HUES6 (cell line): Measurements from ENCODE around the gene ZNF493.

ENCODE experiments used
- H3K27ac ChIP-seq: 2 replicates; pipeline ENCODE4 v1.7.0; 2013; ENCODE audit warnings: low read depth, mild to moderate bottlenecking, low read length, inconsistent platforms
- H3K27me3 ChIP-seq: 2 replicates; pipeline ENCODE4 v1.6.1; 2013; ENCODE audit warnings: low read length; ENCODE audit not compliant: control insufficient read depth, insufficient read depth
- H3K36me3 ChIP-seq: 2 replicates; pipeline ENCODE4 v1.6.1; 2013; ENCODE audit warnings: low read length; ENCODE audit not compliant: control insufficient read depth, insufficient read depth
- H3K4me1 ChIP-seq: 2 replicates; pipeline ENCODE4 v1.6.1; 2013; ENCODE audit warnings: low read length; ENCODE audit not compliant: control insufficient read depth, insufficient read depth
- H3K4me3 ChIP-seq: 2 replicates; pipeline ENCODE4 v1.5.1; 2013; ENCODE audit warnings: low read depth, low read length
- H3K9ac ChIP-seq: one replicate; pipeline ENCODE4 v1.6.1; 2013; ENCODE audit warnings: mild to moderate bottlenecking, low read length
- H3K9me3 ChIP-seq: 2 replicates; pipeline ENCODE4 v1.6.1; 2013; ENCODE audit warnings: low read depth, low read length; ENCODE audit not compliant: control insufficient read depth, insufficient read depth

ZNF493 gene

DNA sequence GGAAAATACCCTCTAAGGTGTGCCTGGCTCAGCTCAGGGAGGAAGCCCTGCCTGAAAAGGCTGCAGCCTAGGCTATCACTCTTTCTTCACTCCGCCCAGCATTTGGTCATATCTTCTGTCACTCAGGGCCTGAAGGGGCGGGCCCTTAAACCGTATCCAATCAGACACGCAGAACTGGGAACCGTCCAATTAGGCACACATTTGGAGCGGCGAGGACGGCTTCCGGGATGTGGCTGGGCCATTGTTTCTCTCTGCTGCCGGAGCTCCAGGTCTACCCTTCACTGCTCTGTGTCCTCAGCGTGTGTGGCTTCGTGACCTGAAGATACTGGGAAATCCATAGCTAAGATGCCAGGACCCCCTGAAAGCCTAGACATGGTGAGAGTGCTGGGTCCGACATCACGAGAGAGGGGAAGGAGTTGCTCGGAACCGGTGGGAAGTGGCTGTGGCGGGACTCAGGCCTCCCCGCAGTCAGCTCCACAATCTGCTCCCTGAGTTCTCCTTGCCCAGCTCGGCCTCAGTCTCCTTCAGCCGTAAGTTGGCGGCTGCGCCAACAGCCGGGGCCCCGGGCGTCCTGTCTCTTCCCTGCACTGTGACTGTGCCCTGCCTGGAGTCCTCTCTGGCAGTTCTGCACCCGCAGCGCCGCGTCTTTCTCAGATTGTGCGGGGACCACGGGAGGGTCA is at the start of gene ZNF493:
Gene ZNF493, plus strand, starts transcription at position 241 of the 680 bp plus-strand sequence. Its CDS starts 105 bp downstream, at position 346.
- Histone ChIP-seq H3K4me1 (no peaks in the 10 kb centered on the region), H3K9ac (peak within 1 kb of the TSS; percentile 85), H3K27me3 (no peaks in the 10 kb centered on the region), H3K27ac (no peak within 1 kb of the TSS), H3K4me3 (peak within 1 kb of the TSS; percentile 82), H3K36me3 (no peaks in the 10 kb centered on the region; the same call in 1 of the 2 replicates), H3K9me3 (peaks cover 25% of the 10 kb centered on the region; the same call in 1 of the 2 replicates)

DNA sequence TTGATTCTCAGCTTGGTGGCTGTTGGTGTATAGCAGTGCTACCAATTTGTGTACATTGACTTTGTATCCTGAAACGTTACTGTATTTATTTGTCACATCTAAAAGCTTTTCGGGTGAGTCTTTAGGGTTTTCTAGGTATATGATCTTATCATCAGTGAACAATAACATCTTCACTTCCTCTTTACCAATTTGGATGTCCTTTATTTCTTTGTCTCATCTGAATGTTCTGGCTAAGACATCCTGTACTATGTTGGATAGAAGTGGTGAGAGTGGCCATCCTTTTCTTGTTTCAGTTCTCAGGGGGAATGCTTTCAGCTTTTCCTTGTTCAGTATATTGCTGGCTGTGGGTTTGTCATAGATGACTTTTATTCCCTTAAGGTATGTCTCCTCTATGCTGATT is 44.1 kb upstream of the ZNF493 start:
- no peaks in the 10 kb centered on the region for H3K4me1 ChIP-seq
- peaks cover 12% of the 10 kb centered on the region; the same call in 1 of the 2 replicates for H3K9me3 ChIP-seq
- H3K27ac ChIP-seq = no peak overlapping the region
- H3K9ac ChIP-seq = no peak overlapping the region
- H3K36me3 ChIP-seq = no peaks in the 10 kb centered on the region
- H3K4me3 ChIP-seq = no peak overlapping the region
- H3K27me3 ChIP-seq = no peaks in the 10 kb centered on the region

DNA sequence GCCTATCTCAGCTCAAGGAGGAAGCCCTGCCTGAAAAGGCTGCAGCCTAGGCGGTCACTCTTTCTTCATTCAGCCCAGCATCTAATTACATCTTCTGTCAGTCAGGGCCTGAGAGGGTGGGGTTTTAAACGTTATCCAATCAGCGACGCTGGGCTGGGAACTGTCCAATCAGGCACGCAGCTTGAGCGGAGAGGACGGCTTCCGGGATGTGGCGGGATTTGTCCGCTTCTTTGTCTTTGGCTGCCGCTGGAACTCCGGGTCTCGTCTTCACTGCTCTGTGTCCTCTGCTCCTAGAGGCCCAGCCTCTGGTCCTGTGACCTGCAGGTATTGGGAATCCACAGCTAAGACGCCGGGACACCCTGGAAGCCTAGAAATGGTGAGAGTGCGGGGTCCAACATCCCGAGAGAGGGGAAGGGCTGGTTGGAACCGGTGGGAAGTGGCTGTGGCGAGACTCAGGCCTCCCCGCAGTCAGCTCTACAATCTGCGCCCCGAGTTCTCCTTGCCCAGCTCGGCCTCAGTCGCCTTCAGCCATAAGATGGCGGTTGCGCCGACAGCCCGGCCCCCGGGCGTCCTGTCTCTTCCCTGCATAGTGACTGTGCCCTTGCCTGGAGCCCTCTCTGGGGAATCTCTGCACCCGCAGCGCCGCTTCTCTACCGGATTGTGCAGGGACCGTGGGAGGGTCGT is 38.0 kb upstream of the ZNF493 start, which contains the start of gene ZNF738:
Gene ZNF738, plus strand, starts transcription at position 233 of the 684 bp plus-strand sequence. Its CDS starts 141 bp downstream, at position 374.
- peaks cover 8% of the 10 kb centered on the region; the same call in 1 of the 2 replicates for H3K9me3 ChIP-seq
- H3K27ac ChIP-seq = peak within 1 kb of the TSS; percentile 88
- H3K9ac ChIP-seq = peak within 1 kb of the TSS; percentile 99

DNA sequence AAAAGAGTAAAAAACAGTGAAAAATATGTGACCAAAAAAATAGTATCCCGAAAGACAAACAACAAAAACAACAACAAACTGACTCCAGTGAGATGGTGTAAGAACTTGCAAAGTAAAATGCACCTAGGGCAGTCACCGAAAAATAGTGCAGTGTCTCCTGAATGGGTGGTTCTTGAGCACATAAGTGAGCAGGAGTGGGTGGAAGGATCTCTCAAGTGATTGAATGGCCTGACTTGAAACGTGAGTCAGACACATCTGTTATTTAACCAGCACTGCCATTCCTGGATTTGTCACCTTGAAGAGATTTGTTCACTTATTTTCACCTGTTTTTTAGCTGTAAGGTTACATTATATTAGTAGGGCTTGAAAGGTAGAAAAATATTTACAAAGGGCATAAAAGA is 34.6 kb upstream of the ZNF493 start:
- no peak overlapping the region for H3K9ac ChIP-seq
- H3K4me1 ChIP-seq = no peaks in the 10 kb centered on the region
- H3K9me3 ChIP-seq = peaks cover 11% of the 10 kb centered on the region; the same call in 1 of the 2 replicates
- no peak overlapping the region for H3K4me3 ChIP-seq
- H3K27me3 ChIP-seq = no peaks in the 10 kb centered on the region
- no peak overlapping the region for H3K27ac ChIP-seq
- peaks cover 66% of the 10 kb centered on the region for H3K36me3 ChIP-seq

More for the DNA sequence above, 38.0 kb upstream of the ZNF493 start, which contains the start of gene ZNF738:
- no peaks in the 10 kb centered on the region for H3K27me3 ChIP-seq
- H3K4me1 ChIP-seq = no peaks in the 10 kb centered on the region
- peak within 1 kb of the TSS; percentile 94 for H3K4me3 ChIP-seq
- H3K36me3 ChIP-seq = peaks cover 34% of the 10 kb centered on the region

DNA sequence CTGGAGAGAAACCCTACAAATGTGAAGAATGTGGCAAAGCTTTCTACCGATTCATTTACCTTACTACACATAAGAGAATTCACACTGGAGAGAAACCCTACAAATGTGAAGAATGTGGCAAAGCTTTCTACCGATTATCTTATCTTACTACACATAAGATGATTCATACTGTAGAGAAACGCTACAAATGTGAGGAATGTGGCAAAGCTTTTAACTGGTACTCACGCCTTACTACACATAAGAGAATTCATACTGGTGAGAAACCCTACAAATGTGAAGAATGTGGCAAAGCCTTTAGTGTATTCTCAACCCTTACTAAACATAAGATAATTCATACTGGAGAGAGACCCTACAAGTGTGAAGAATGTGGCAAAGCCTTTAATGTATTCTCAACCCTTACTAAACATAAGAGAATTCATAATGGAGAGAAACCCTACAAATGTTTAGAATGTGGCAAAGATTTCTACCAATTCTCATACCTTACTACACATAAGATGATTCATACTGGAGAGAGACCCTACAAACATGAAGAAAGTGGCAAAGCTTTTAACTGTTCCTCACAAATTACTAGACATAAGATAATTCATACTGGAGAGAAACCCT is 12.9 kb upstream of the ZNF493 start:
- Histone ChIP-seq H3K27ac (no peak overlapping the region), H3K9me3 (peaks cover 73% of the 10 kb centered on the region), H3K4me3 (no peak overlapping the region), H3K27me3 (no peaks in the 10 kb centered on the region), H3K4me1 (no peaks in the 10 kb centered on the region), H3K9ac (no peak overlapping the region), H3K36me3 (peaks cover 41% of the 10 kb centered on the region)

DNA sequence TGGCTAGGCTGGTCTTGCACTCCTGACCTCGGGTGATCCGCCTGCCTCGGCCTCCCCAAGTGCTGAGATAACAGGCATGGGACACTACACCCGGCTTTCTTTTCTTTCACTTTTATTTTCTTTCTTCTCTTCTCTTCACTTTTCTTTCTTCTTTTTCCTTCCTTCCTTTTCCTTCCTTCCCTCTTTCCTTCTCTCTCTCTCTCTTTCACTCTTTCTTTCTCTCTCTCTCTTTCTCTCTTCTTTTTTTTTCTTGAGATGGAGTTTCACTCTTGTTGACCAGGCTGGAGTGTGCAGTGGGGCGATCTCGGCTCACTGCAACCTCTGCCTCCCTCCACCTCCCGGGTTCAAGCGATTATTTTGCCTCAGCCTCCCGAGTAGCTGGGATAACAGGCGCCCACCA is 812 bp upstream of the ZNF493 start:
- H3K27me3 ChIP-seq = no peaks in the 10 kb centered on the region
- no peak overlapping the region for H3K9ac ChIP-seq
- H3K9me3 ChIP-seq = peaks cover 24% of the 10 kb centered on the region; the same call in 1 of the 2 replicates
- no peaks in the 10 kb centered on the region; the same call in 1 of the 2 replicates for H3K36me3 ChIP-seq
- no peak overlapping the region for H3K4me3 ChIP-seq
- H3K27ac ChIP-seq = no peak overlapping the region
- no peaks in the 10 kb centered on the region for H3K4me1 ChIP-seq

DNA sequence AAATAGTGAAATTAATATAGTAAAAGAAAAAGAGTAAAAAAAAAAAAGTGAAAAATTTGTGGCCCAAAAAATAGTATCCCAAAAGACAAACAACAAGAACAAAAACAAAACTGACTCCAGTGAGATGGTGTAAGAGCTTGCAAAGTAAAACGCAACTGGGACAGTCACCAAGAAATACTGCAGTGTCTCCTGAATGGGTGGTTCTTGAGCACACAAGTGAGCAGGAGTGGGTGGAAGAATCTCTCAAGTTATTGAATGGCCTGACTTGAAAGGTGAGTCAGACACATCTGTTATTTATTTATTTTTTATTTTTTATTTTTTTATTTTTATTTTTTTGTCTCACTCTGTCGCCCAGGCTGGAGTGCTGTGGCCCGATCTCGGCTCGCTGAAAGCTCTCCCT is 1.9 kb downstream of the ZNF493 start:
- Histone ChIP-seq H3K9ac (no peak overlapping the region), H3K4me3 (no peak overlapping the region), H3K36me3 (peaks cover 3% of the 10 kb centered on the region; the same call in 1 of the 2 replicates)

DNA sequence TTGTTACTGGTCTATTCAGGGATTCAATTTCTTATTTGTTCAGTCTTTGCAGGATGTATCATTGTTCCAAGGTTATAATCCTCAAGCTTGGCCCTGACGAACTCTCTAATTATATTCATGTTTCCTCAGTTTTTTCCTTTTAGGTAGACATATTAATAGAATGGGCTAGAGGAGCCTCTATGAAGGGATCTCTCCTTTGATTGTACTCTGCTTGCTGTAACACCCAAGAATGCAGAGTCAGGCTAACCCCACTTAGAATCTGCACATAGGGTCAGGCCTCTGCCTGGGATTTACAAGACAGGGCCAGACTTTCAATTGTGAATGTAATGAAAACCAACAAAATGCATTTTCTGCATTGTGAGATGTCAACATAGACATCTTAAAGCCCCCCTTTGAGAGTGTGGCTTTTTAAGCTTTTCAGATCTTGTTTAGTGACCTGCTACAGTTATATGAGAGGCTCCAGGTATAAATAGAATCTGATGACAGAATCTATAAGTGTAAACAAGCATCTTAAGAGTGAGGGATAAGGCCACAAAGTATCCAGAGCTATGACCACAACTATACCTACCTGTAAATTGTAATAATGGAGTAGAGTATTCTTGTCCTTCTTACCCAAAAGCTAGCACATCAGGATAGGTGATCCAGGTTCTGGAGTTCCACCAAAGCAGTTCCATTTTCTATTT is 5.5 kb downstream of the ZNF493 start:
- H3K9ac ChIP-seq = no peak overlapping the region
- no peak overlapping the region for H3K27ac ChIP-seq
- H3K27me3 ChIP-seq = no peaks in the 10 kb centered on the region
- H3K36me3 ChIP-seq = peaks cover 7% of the 10 kb centered on the region; the same call in 1 of the 2 replicates
- no peak overlapping the region for H3K4me3 ChIP-seq
- H3K9me3 ChIP-seq = peaks cover 10% of the 10 kb centered on the region; the same call in 1 of the 2 replicates
- H3K4me1 ChIP-seq = no peaks in the 10 kb centered on the region

More for the DNA sequence above, 1.9 kb downstream of the ZNF493 start:
- no peak overlapping the region for H3K27ac ChIP-seq
- no peaks in the 10 kb centered on the region for H3K27me3 ChIP-seq
- H3K9me3 ChIP-seq = peaks cover 12% of the 10 kb centered on the region; the same call in 1 of the 2 replicates
- H3K4me1 ChIP-seq = no peaks in the 10 kb centered on the region

DNA sequence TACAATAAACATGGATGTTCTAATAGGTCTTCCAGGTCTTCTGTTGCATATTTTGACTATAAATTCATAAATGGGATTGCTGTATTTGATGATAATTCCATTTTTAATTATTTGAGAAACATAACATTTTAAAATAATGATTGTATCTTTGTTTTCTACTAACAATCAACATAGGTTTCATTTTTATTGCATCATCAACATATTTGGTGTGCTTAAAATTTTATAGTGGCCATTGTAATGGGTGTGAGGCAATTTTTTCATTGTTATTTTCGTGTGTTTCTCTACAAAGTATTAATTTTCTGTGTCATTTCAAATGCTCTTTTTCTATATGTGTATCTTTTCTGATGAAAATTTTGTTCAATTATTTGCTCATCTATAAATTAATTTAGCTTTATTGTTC is 13.2 kb downstream of the ZNF493 start:
- H3K9ac ChIP-seq = no peak overlapping the region
- H3K27me3 ChIP-seq = no peaks in the 10 kb centered on the region
- peaks cover 9% of the 10 kb centered on the region; the same call in 1 of the 2 replicates for H3K36me3 ChIP-seq
- no peak overlapping the region for H3K4me3 ChIP-seq
- no peaks in the 10 kb centered on the region for H3K4me1 ChIP-seq
- peaks cover 6% of the 10 kb centered on the region; the same call in 1 of the 2 replicates for H3K9me3 ChIP-seq
- H3K27ac ChIP-seq = no peak overlapping the region

DNA sequence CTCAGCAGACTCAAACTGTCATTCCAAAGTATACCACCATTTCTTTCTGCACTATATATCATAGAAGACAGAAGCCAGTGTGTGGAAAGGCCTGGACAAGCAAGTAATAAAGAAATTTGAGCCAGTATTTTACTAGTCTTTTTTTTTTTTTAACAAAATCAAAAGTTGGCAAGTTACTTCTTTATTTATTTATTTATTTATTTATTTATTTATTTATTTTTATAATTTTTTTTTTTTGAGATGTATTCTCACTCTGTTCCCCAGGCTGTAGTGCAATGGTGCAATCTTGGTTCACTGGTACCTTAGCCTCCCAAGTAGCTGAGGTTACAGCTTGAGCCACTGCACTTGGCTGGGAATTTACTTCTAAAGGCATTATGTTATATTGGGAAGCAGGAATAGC is 25.3 kb downstream of the ZNF493 start:
- Histone ChIP-seq H3K9me3 (peaks cover 70% of the 10 kb centered on the region), H3K27ac (no peak overlapping the region), H3K27me3 (no peaks in the 10 kb centered on the region), H3K9ac (no peak overlapping the region), H3K4me3 (no peak overlapping the region; the same call in 1 of the 2 replicates), H3K36me3 (peaks cover 8% of the 10 kb centered on the region; the same call in 1 of the 2 replicates), H3K4me1 (no peaks in the 10 kb centered on the region)
